Loucy (cell line): ENCODE data around the gene TOX3.

Experiments
- H2AFZ ChIP-seq: fragments of 200-600 bp; sonication (generic); 2 replicates; pipeline ENCODE4 v1.6.0; 2016; ENCODE audit warnings: antibody characterized with exemption, mild to moderate bottlenecking, low read length, moderate library complexity
- H3F3A ChIP-seq: fragments of 200-600 bp; 2 replicates; pipeline ENCODE4 v1.6.0; 2016; ENCODE audit warnings: antibody characterized with exemption, low read depth, mild to moderate bottlenecking
- H3K27me3 ChIP-seq: fragments of 200-600 bp; sonication (generic); 2 replicates; pipeline ENCODE4 v1.6.1; 2014; ENCODE audit warnings: low read length, mild to moderate bottlenecking; ENCODE audit not compliant: insufficient read depth, poor library complexity, severe bottlenecking
- H3K36me3 ChIP-seq: fragments of 200-600 bp; sonication (generic); 2 replicates; pipeline ENCODE4 v1.6.1; 2016; ENCODE audit warnings: low read length; ENCODE audit not compliant: insufficient read depth
- H3K4me1 ChIP-seq: fragments of 200-600 bp; sonication (generic); 2 replicates; pipeline ENCODE4 v1.5.1; 2014; ENCODE audit warnings: low read length, mild to moderate bottlenecking; ENCODE audit not compliant: insufficient read depth, poor library complexity, severe bottlenecking
- H3K4me2 ChIP-seq: fragments of 200-600 bp; sonication (generic); 2 replicates; pipeline ENCODE4 v1.6.0; 2014; ENCODE audit warnings: antibody characterized with exemption, low read length, low read depth, mild to moderate bottlenecking; ENCODE audit not compliant: poor library complexity, severe bottlenecking
- H3K4me3 ChIP-seq: fragments of 200-600 bp; sonication (generic); 2 replicates; pipeline ENCODE4 v1.5.1; 2014; ENCODE audit warnings: low read length, mild to moderate bottlenecking, mixed read lengths; ENCODE audit not compliant: poor library complexity, severe bottlenecking
- H3K79me2 ChIP-seq: fragments of 200-600 bp; sonication (generic); 2 replicates; pipeline ENCODE4 v1.6.1; 2014; ENCODE audit warnings: low read length; ENCODE audit not compliant: insufficient read depth
- H3K9ac ChIP-seq: fragments of 200-600 bp; sonication (generic); 2 replicates; pipeline ENCODE4 v1.6.0; 2014; ENCODE audit warnings: mild to moderate bottlenecking, low read depth, low read length, moderate library complexity; ENCODE audit not compliant: poor library complexity, severe bottlenecking
- H3K9me2 ChIP-seq: fragments of 200-600 bp; sonication (generic); replicated peaks from 2 replicates; pipeline ENCODE4 v1.6.1; 2016; ENCODE audit warnings: low read depth, low read length, mixed read lengths
- H3K9me3 ChIP-seq: fragments of 200-600 bp; sonication (generic); 2 replicates; pipeline ENCODE4 v1.6.1; 2014; ENCODE audit warnings: mild to moderate bottlenecking, antibody characterized with exemption, low read length, low read depth; ENCODE audit not compliant: insufficient read depth
- H4K20me1 ChIP-seq: fragments of 200-600 bp; sonication (generic); 2 replicates; pipeline ENCODE4 v1.6.0; 2014; ENCODE audit warnings: antibody characterized with exemption, low read length, mild to moderate bottlenecking; ENCODE audit not compliant: insufficient read depth, poor library complexity, severe bottlenecking
- EZH2phosphoT487 ChIP-seq: fragments of 200-600 bp; IDR thresholded peaks from 2 replicates; pipeline ENCODE4 v1.6.1; 2018; ENCODE audit warnings: antibody characterized with exemption, mild to moderate bottlenecking, moderate library complexity, borderline replicate concordance
- TF ChIP-seq, protein P1 (sequence below): fragments of 200-600 bp; sonication (generic); conservative IDR thresholded peaks from 2 replicates; pipeline ENCODE4 v1.5.1; 2014; ENCODE audit warnings: mild to moderate bottlenecking, antibody characterized with exemption, low read length

Gene TOX3

DNA sequence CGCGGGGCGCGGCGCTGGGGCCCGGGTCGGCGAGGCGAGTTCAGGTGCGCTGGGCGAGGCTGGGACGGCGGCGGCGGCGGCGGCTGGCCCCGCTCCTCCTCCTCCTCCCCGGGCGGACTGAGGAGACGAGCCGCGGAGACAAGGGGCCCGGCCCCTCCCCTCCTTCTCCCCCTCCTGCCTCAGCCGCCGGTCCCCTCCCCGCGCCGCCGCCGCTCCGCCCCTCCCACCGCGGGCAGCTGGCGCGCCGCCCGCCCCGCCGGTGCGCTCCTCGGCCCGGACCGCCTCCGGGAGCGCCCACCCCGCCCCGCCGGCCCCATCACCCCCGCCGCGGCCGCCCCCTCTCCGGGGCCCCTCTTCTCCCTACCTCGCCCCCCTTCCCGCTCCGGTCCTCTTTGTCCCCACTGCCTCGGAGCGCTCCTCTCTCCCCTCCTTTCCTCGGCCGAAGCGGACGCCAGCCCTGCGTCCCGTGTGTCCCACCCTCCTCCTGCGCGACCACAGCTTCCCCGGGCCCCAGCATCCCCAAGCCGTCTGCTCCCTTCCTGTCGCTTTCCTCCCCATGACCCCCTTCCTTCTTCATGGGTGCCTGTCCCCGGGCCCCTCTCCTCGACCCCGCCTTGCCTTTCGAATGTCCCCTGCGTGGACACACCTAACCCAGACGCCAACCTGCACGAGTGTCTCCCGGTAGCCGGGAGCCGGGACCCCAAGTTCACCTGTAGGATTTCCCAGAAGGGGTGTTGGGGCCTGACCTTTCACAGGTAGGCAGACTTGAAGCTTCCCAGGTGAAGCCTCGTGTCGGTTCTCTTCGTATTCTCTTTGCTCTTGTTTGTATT, at the start of gene TOX3:
Gene TOX3, minus strand, starts transcription at position 140 of the 830 bp plus-strand sequence. CDS start 420 bp downstream, outside the sequence.
- Histone ChIP-seq H3K9ac (no peak within 1 kb of the TSS), H2AFZ (no peak within 1 kb of the TSS), H4K20me1 (no peaks in the 10 kb centered on the region), H3K4me1 (no peaks in the 10 kb centered on the region), H3K4me2 (no peak within 1 kb of the TSS), H3F3A (no peaks in the 10 kb centered on the region), H3K79me2 (no peaks in the 10 kb centered on the region), H3K9me3 (no peaks in the 10 kb centered on the region; the same call in 1 of the 2 replicates), H3K36me3 (no peaks in the 10 kb centered on the region), H3K27me3 (no peaks in the 10 kb centered on the region), H3K9me2 (no peaks in the 10 kb centered on the region), H3K4me3 (no peak within 1 kb of the TSS)
- no peak for TF ChIP-seq EZH2phosphoT487
- TF ChIP-seq, protein P1, sequence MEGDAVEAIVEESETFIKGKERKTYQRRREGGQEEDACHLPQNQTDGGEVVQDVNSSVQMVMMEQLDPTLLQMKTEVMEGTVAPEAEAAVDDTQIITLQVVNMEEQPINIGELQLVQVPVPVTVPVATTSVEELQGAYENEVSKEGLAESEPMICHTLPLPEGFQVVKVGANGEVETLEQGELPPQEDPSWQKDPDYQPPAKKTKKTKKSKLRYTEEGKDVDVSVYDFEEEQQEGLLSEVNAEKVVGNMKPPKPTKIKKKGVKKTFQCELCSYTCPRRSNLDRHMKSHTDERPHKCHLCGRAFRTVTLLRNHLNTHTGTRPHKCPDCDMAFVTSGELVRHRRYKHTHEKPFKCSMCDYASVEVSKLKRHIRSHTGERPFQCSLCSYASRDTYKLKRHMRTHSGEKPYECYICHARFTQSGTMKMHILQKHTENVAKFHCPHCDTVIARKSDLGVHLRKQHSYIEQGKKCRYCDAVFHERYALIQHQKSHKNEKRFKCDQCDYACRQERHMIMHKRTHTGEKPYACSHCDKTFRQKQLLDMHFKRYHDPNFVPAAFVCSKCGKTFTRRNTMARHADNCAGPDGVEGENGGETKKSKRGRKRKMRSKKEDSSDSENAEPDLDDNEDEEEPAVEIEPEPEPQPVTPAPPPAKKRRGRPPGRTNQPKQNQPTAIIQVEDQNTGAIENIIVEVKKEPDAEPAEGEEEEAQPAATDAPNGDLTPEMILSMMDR, result no peak

- Histone ChIP-seq H3F3A (no peaks in the 10 kb centered on the region), H3K27me3 (no peaks in the 10 kb centered on the region), H3K79me2 (no peaks in the 10 kb centered on the region), H3K9me2 (no peaks in the 10 kb centered on the region), H3K4me1 (no peaks in the 10 kb centered on the region), H3K9me3 (0 out of 2 replicates have a peak, but pooled peaks cover 4% of the 10 kb centered on the region), H3K4me2 (no peak overlapping the region), H3K36me3 (no peaks in the 10 kb centered on the region), H3K9ac (no peak overlapping the region), H4K20me1 (no peaks in the 10 kb centered on the region), H3K4me3 (no peak overlapping the region), H2AFZ (no peak overlapping the region)
- no peak for TF ChIP-seq EZH2phosphoT487
- TF ChIP-seq, protein P1, result no peak
Observed at GRCh38 chr16:52592778-52593177, 45.8 kb upstream of the TOX3 start.

- H3K4me3 ChIP-seq, result no peak overlapping the region
- no peaks in the 10 kb centered on the region for H4K20me1 ChIP-seq
- H3K36me3 ChIP-seq, result no peaks in the 10 kb centered on the region
- H3K27me3 ChIP-seq, result no peaks in the 10 kb centered on the region
- no peak overlapping the region for H2AFZ ChIP-seq
- no peak overlapping the region for H3K9ac ChIP-seq
- no peak overlapping the region for H3K4me2 ChIP-seq
- no peaks in the 10 kb centered on the region for H3K4me1 ChIP-seq
- no peak for TF ChIP-seq EZH2phosphoT487
- TF ChIP-seq, protein P1, result no peak
- 0 out of 2 replicates have a peak, but pooled peaks cover 4% of the 10 kb centered on the region for H3K9me3 ChIP-seq
- H3K79me2 ChIP-seq, result no peaks in the 10 kb centered on the region
- H3F3A ChIP-seq, result no peaks in the 10 kb centered on the region
- H3K9me2 ChIP-seq, result no peaks in the 10 kb centered on the region
Observed at GRCh38 chr16:52591934-52592592, 45.1 kb upstream of the TOX3 start.
